OCI-LY7 (cell line): ENCODE measurements around the gene HOXB1.

Experiments used
- EZH2phosphoT487 ChIP-seq: fragments of 200-600 bp; sonication (generic); IDR thresholded peaks from 2 replicates; pipeline ENCODE4 v1.6.1; 2018; ENCODE audit warnings: low read depth, borderline replicate concordance, mild to moderate bottlenecking, mixed run types, antibody characterized with exemption, low read length, moderate library complexity, mixed read lengths
- TF ChIP-seq, protein P1 (sequence below): fragments of 200-600 bp; sonication (generic); conservative IDR thresholded peaks from 2 replicates; pipeline ENCODE4 v1.5.1; 2014; ENCODE audit warnings: mild to moderate bottlenecking, antibody characterized with exemption, low read length, moderate library complexity, mixed read lengths

GRCh38 chr17:48574505-48575065 lies 43.8 kb upstream of the HOXB1 start:
- no peak for TF ChIP-seq EZH2phosphoT487
- TF ChIP-seq, protein P1, sequence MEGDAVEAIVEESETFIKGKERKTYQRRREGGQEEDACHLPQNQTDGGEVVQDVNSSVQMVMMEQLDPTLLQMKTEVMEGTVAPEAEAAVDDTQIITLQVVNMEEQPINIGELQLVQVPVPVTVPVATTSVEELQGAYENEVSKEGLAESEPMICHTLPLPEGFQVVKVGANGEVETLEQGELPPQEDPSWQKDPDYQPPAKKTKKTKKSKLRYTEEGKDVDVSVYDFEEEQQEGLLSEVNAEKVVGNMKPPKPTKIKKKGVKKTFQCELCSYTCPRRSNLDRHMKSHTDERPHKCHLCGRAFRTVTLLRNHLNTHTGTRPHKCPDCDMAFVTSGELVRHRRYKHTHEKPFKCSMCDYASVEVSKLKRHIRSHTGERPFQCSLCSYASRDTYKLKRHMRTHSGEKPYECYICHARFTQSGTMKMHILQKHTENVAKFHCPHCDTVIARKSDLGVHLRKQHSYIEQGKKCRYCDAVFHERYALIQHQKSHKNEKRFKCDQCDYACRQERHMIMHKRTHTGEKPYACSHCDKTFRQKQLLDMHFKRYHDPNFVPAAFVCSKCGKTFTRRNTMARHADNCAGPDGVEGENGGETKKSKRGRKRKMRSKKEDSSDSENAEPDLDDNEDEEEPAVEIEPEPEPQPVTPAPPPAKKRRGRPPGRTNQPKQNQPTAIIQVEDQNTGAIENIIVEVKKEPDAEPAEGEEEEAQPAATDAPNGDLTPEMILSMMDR, result no peak
